HepG2 (cell line): ENCODE measurements around the gene PCNP. TPM values are rescaled to one million over a fixed set of nuclear protein-coding genes. Genes with fewer than 3 reads are reported as not detected.

Source experiments
- ATM ChIP-seq: fragments of 450-650 bp; IDR thresholded peaks from 2 replicates; pipeline ENCODE4 v1.7.1; 2017; ENCODE audit warnings: mild to moderate bottlenecking, borderline replicate concordance
- CEBPB ChIP-seq: IDR thresholded peaks from 2 replicates; pipeline ENCODE4 v1.6.1; 2011; ENCODE audit warnings: low read depth, low read length, improper control_type of control experiment, borderline replicate concordance
- CREM ChIP-seq, 2 experiments: sonication (generic) in 1 of 2; formaldehyde crosslinking in 1 of 2; IDR thresholded peaks; 2 replicates each; pipeline versions ENCODE4 v1.4.0 to v1.6.1; 2016 to 2020; ENCODE audit warnings: antibody characterized with exemption in 1 of 2, mild to moderate bottlenecking in 1 of 2, missing genetic modification reagents in 1 of 2
- EP300 ChIP-seq, 3 experiments: sonication (generic) in 1 of 3; formaldehyde crosslinking in 1 of 3; IDR thresholded peaks; 2 replicates each; pipeline versions ENCODE4 v1.5.1 to v1.6.1; 2011 to 2020; ENCODE audit warnings: low read depth in 2 of 3, low read length in 2 of 3, borderline replicate concordance in 1 of 3, improper control_type of control experiment in 1 of 3, mild to moderate bottlenecking in 1 of 3, missing genetic modification reagents in 1 of 3, moderate library complexity in 1 of 3
- FOXA3 ChIP-seq: IDR thresholded peaks from 2 replicates; pipeline ENCODE4 v1.6.1; 2016; ENCODE audit warnings: missing genetic modification reagents, missing compliant biosample characterization
- FOXJ3 ChIP-seq: sonication (generic); formaldehyde crosslinking; IDR thresholded peaks from 2 replicates; pipeline ENCODE4 v1.4.0; 2020; ENCODE audit warnings: missing genetic modification reagents, mild to moderate bottlenecking, borderline replicate concordance
- GABPA ChIP-seq, 2 experiments: IDR thresholded peaks; 2 replicates each; pipeline ENCODE4 v1.6.1; 2011 to 2016; ENCODE audit warnings: low read depth in 2 of 2, low read length in 1 of 2, missing biosample characterization in 1 of 2, missing genetic modification characterization in 1 of 2
- PPARG ChIP-seq: conservative IDR thresholded peaks from 2 replicates; pipeline ENCODE4 v1.6.1; 2016; ENCODE audit warnings: missing biosample characterization, missing genetic modification reagents
- RAD21 ChIP-seq: fragments of 450-650 bp; formaldehyde crosslinking; IDR thresholded peaks from 2 replicates; pipeline ENCODE4 v1.5.0; 2020; ENCODE audit warnings: mild to moderate bottlenecking
- RBM39 ChIP-seq: fragments of 200-400 bp; formaldehyde crosslinking; IDR thresholded peaks from one replicate; pipeline ENCODE4 v1.6.1; 2018; ENCODE audit warnings: antibody characterized with exemption, mild to moderate bottlenecking, low read depth, low read length; ENCODE audit not compliant: poor library complexity, severe bottlenecking
- THRA ChIP-seq: sonication (generic); formaldehyde crosslinking; IDR thresholded peaks from 2 replicates; pipeline ENCODE4 v1.4.0; 2020; ENCODE audit warnings: missing genetic modification reagents, borderline replicate concordance
- TRAFD1 ChIP-seq: sonication (generic); formaldehyde crosslinking; IDR thresholded peaks from 2 replicates; pipeline ENCODE4 v1.5.1; 2020; ENCODE audit warnings: missing genetic modification reagents, mild to moderate bottlenecking, borderline replicate concordance
- XRCC5 ChIP-seq: fragments of 200-400 bp; formaldehyde crosslinking; optimal IDR thresholded peaks from 2 replicates; pipeline ENCODE3; 2017; ENCODE audit warnings: mild to moderate bottlenecking, low read length
- ZBTB37 ChIP-seq: sonication (generic); formaldehyde crosslinking; IDR thresholded peaks from 2 replicates; pipeline ENCODE4 v1.4.0; 2020; ENCODE audit warnings: mild to moderate bottlenecking, missing genetic modification reagents
- ZNF205 ChIP-seq: IDR thresholded peaks from 2 replicates; pipeline ENCODE4 v1.6.1; 2018; ENCODE audit warnings: missing biosample characterization, missing genetic modification reagents
- ZNF468 ChIP-seq: sonication (generic); formaldehyde crosslinking; IDR thresholded peaks from 2 replicates; pipeline ENCODE4 v1.8.0; 2022; ENCODE audit warnings: mild to moderate bottlenecking, moderate library complexity, missing genetic modification reagents
- ZNF770 ChIP-seq: sonication (generic); formaldehyde crosslinking; IDR thresholded peaks from 2 replicates; pipeline ENCODE4 v1.5.0; 2020; ENCODE audit warnings: mild to moderate bottlenecking, missing genetic modification reagents
- ZNF773 ChIP-seq: sonication (generic); formaldehyde crosslinking; IDR thresholded peaks from 2 replicates; pipeline ENCODE4 v1.4.0; 2020; ENCODE audit warnings: missing genetic modification reagents, borderline replicate concordance
- ZNF792 ChIP-seq: IDR thresholded peaks from 2 replicates; pipeline ENCODE4 v1.6.1; 2016
- polyA plus RNA-seq, 8 experiments: library from polyadenylated mRNA; depleted of rRNA in 3 of 8; stranded (reverse) in 7 of 8; unstranded in 1 of 8; fragments of >200 nt; fragmentation: Illumina TruSeq in 4 of 8; extraction: Trizol in 4 of 8; gene quantifications; 2 replicates each; pipeline versions ENCODE4 v1.2.1 to v1.2.3, GENCODE V29; 2011 to 2016; ENCODE audit warnings: low read depth in 4 of 8, missing spikeins in 1 of 8, mixed read lengths in 1 of 8; ENCODE audit not compliant: insufficient read depth in 1 of 8
- total RNA-seq, 5 experiments: library from RNA; depleted of rRNA; stranded (reverse); fragments of >200 nt; fragmentation: Illumina TruSeq; extraction: Trizol; gene quantifications; 2 replicates each; pipeline ENCODE4 v1.2.3, GENCODE V29; 2016; ENCODE audit warnings: low read depth in 1 of 5
- TF ChIP-seq, protein P1 (sequence below): IDR thresholded peaks from 2 replicates; pipeline ENCODE4 v1.6.1; 2016; ENCODE audit warnings: mild to moderate bottlenecking

Gene PCNP
- total and polyA plus RNA-seq, 2 of the 13 experiments (the other 11 are each of a cell fraction or from before 2014, with no cell fraction given) = 44.1 to 78.2 TPM

GRCh38 chr3:101548527-101549105 is 25.4 kb upstream of the PCNP start (continued):
- TF ChIP-seq ZNF770 = peak; percentile 96
- no peak for TF ChIP-seq GABPA (IDR thresholded peaks at IDR 0.05; ENCODE audit: low read depth, low read length)
- peak; percentile 50; the same call in 1 of the 2 replicates for TF ChIP-seq GABPA (CRISPR knock-in tag; IDR thresholded peaks at IDR 0.05; ENCODE audit: low read depth)
- TF ChIP-seq EP300 (IDR thresholded peaks at IDR 0.05; ENCODE audit: low read depth in 2 of 2, low read length in 2 of 2) = peak in 1 of 2 experiments; percentile 81; a peak in 2 of 4 replicates
- no peak; the same call in 1 of the 2 replicates for TF ChIP-seq EP300 (CRISPR knock-in tag; IDR thresholded peaks at IDR 0.05; ENCODE audit: borderline replicate concordance)
- no peak for TF ChIP-seq RBM39
- TF ChIP-seq, protein P1, sequence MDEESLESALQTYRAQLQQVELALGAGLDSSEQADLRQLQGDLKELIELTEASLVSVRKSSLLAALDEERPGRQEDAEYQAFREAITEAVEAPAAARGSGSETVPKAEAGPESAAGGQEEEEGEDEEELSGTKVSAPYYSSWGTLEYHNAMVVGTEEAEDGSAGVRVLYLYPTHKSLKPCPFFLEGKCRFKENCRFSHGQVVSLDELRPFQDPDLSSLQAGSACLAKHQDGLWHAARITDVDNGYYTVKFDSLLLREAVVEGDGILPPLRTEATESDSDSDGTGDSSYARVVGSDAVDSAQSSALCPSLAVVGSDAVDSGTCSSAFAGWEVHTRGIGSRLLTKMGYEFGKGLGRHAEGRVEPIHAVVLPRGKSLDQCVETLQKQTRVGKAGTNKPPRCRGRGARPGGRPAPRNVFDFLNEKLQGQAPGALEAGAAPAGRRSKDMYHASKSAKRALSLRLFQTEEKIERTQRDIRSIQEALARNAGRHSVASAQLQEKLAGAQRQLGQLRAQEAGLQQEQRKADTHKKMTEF (CRISPR knock-in tag) = peak; percentile 53
- TF ChIP-seq TRAFD1 (CRISPR knock-in tag) = no peak
- TF ChIP-seq FOXJ3 (CRISPR knock-in tag) = peak; percentile 79; the same call in 1 of the 2 replicates
- TF ChIP-seq ZNF205 (CRISPR knock-in tag) = 0 out of 2 replicates have a peak, but pooled peaks have one; percentile 21
- TF ChIP-seq FOXA3 = peak; percentile 81
- TF ChIP-seq ZNF773 (CRISPR knock-in tag) = no peak
- TF ChIP-seq ZBTB37 = peak; percentile 65; the same call in 1 of the 2 replicates
- TF ChIP-seq ZNF792 (CRISPR knock-in tag) = 0 out of 2 replicates have a peak, but pooled peaks have one; percentile 42
- no peak for TF ChIP-seq ATM
- peak; percentile 25; the same call in 1 of the 2 replicates for TF ChIP-seq CEBPB
- TF ChIP-seq THRA (CRISPR knock-in tag) = 0 out of 2 replicates have a peak, but pooled peaks have one; percentile 36
- TF ChIP-seq RAD21 = no peak
- no peak for TF ChIP-seq XRCC5
- peak; percentile 55; the same call in 1 of the 2 replicates for TF ChIP-seq PPARG (CRISPR knock-in tag)
- TF ChIP-seq ZNF468 (CRISPR knock-in tag) = no peak
- TF ChIP-seq CREM (IDR thresholded peaks at IDR 0.05) = peak; percentile 29; the same call in 1 of the 2 replicates
- no peak for TF ChIP-seq CREM (CRISPR knock-in tag; IDR thresholded peaks at IDR 0.05)
